NCI-H1930 (cell line): ENCODE results near the gene RTEL1.

ENCODE experiments used
- DNase-seq, 2 experiments: peaks; one replicate each; lab custom pipeline; 2025; lab: John Stamatoyannopoulos, UW

The RTEL1 gene

GRCh38 chr20:63698739-63699465, 40.8 kb downstream of the RTEL1 start:
- DNase-seq = no peak

- DNase-seq = no peak
Measured at GRCh38 chr20:63699466-63700198, 41.5 kb downstream of the RTEL1 start.

GRCh38 chr20:63700199-63701050, 42.3 kb downstream of the RTEL1 start:
- DNase-seq = peak in 1 of 2 experiments; percentile 22

GRCh38 chr20:63701051-63701328, 42.9 kb downstream of the RTEL1 start:
- DNase-seq = no peak

- DNase-seq = no peak
Measured at GRCh38 chr20:63701329-63702035, 43.4 kb downstream of the RTEL1 start.

GRCh38 chr20:63702036-63702665, 44.0 kb downstream of the RTEL1 start:
- no peak for DNase-seq

GRCh38 chr20:63702751-63703470, 44.8 kb downstream of the RTEL1 start:
- DNase-seq = no peak

GRCh38 chr20:63703471-63703975, 45.4 kb downstream of the RTEL1 start:
- DNase-seq = no peak

GRCh38 chr20:63703976-63704748, 46.0 kb downstream of the RTEL1 start:
- DNase-seq = no peak

- no peak for DNase-seq
Measured at GRCh38 chr20:63704749-63705117, 46.6 kb downstream of the RTEL1 start.

GRCh38 chr20:63705232-63706026, 47.3 kb downstream of the RTEL1 start:
- no peak for DNase-seq

- no peak for DNase-seq
Measured at GRCh38 chr20:63706027-63706695, 48.0 kb downstream of the RTEL1 start.

- peak in 1 of 2 experiments; percentile 40 for DNase-seq
Measured at GRCh38 chr20:63706852-63707557, 48.9 kb downstream of the RTEL1 start.

- peak; percentile 79 to 93 for DNase-seq
Measured at GRCh38 chr20:63707558-63708300, 49.6 kb downstream of the RTEL1 start, which contains the start of the genes ARFRP1 and ZGPAT. TSS of gene ARFRP1 (minus strand) at chr20:63707976. CDS start at chr20:63707091, 885 bp downstream. TSS of gene ZGPAT (plus strand) at chr20:63708039. CDS start at chr20:63708581, 542 bp downstream.

GRCh38 chr20:63708301-63709148, 50.4 kb downstream of the RTEL1 start:
- DNase-seq = no peak

GRCh38 chr20:63709149-63709527, 51.0 kb downstream of the RTEL1 start:
- no peak for DNase-seq
